HG03565 (cell line): ENCODE results near the gene PLD4.
"Not testable (repeated sequence)": the region's sequence is repeated elsewhere in the genome, so short reads cannot be mapped to it uniquely, and the experiment has no call there.

Experiments used
- ATAC-seq: cut with Tn5 transposase; IDR thresholded peaks from one replicate; pipeline ENCODE4 v1.9.1; 2021; ENCODE audit warnings: mild to moderate bottlenecking, moderate library complexity; ENCODE audit not compliant: unreplicated experiment

Gene PLD4

DNA sequence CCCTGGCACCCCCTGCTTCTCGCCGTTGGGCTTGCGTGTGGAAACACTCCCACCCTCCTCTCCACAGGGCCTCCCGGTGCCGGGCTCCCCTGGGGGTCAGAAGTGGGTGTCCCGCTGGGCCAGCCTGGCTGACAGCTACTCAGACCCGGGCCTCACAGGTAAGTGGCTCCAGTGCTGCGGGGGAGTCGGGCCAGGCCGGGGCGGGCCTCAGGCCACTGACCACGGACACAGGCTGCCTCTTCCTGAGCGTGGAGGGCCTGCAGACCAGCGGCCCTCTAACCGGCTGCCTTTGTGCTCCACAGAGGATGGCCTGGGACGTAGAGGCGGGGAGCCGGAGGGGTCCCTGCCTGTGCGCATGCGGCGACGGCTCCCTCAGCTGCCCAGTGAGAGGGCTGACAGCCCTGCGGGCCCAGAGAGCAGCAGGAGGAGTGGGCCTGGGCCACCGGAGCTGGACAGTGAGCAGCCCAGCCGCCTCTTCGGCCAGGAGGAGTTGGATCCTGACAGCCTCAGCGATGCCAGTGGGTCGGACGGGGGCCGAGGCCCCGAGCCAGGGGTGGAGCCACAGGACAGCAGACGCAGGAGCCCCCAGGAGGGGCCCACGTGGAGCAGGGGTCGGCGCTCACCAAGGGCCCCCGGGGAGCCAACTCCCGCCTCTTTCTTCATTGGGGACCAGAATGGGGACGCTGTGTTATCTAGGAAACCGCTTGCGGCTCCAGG is 38.5 kb upstream of the PLD4 start:
- no peak for ATAC-seq

DNA sequence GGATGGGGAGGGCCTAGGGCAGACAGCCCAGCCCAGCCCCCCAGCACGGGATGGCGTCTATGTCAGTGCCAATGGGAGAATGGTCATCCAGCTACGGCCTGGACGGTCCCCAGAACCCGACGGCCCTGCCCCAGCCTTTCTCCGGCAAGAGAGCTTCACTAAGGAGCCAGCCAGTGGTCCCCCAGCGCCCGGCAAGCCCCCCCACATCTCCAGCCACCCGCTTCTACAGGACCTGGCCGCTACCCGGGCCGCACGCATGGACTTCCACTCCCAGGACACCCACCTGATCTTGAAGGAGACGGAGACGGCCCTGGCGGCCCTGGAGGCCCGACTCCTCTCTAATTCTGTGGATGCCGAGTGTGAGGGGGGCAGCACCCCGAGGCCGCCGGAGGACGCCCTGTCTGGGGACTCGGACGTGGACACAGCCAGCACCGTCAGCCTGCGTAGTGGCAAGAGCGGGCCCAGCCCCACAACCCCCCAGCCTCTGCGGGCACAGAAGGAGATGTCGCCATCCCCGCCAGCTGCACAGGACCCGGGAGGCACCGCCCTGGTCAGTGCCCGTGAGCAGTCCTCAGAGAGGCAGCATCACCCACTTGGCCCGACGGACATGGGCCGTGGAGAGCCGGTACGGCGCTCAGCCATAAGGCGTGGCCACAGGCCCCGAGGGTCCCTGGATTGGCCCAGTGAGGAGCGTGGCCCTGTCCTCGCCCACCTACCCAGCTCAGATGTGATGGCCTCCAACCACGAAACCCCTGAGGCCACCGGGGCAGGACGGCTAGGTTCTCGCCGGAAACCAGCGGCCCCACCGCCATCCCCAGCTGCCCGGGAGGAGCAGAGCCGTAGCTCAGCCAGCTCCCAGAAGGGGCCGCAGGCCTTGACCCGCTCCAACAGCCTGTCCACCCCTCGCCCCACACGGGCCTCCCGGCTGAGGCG is 37.7 kb upstream of the PLD4 start:
- no peak for ATAC-seq

DNA sequence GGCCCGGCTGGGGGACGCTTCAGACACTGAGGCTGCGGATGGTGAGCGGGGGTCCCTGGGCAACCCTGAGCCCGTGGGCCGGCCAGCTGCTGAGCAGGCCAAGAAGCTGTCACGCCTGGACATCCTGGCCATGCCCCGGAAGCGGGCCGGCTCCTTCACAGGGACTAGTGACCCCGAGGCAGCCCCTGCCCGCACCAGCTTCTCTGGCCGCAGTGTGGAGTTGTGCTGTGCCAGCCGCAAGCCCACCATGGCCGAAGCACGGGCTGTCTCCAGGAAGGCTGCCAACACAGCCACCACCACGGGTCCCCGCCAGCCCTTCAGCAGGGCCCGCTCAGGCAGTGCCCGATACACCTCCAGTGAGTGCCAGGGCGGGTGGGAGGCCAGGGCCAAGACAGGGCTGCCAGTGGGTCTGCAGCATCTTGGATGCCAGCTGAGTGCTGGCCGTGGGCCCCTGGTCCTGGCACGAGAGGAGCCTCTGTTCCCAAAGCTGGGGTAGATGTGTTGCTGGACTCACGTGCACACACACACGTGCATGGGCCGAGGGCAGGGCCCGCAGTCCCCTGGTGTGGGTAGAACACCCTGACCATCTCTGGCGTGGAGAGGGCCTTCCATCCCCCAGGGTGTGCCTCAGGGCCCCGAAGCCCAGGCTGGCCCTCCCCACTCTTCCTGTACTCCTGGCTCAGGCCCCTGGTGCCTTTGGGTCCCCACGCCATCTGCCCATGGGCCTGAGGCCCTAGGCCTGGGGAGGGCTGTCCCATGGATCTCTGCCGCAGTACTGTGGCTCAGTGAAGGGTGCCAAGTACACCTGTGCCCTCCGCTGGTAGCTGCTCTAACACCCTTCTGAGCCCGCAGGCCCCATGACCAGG is 36.8 kb upstream of the PLD4 start:
- no peak for ATAC-seq

DNA sequence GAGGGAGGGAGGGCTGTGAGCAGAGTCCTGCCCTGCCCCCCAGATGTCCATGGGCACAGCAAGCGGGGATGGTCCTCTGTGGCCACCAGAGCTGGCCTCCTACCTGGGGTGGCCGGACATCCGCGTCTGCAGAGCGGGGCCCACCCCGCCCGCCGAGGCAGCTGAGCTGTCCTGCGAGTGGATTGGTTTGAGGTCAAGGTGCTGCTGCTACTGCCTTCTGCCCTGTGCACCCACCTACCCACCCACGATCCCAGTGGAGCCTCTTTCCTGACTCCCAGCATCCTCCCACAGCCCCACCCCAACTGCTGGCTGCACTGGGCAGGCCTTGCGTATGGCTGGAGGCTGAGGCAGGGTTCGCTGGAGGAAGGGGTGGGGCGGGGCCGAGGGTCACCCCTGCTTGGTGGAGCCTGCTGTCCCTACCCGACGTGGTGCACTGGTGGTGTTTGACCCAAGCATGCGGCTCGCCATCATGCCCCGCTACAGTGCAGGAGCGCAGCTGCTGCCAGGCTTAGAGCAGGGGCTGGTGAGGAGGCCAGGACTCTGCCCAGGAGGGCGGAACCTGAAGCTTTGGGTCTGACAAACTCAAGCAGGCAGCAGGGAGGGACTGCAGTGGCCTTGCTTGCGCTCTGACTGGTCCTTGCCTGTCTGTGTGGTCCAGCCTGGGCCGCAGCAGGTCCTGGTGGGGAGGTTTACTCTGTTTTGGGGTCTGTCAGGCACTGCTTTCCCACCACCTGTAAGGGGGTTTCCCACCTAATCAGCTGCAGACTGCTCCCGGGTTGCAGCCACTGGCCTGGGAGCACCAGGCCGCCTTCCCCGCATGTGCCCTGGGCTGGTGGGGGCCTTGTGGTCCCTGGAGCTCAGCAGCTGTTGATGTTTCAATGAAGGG is 35.9 kb upstream of the PLD4 start:
- no peak for ATAC-seq

DNA sequence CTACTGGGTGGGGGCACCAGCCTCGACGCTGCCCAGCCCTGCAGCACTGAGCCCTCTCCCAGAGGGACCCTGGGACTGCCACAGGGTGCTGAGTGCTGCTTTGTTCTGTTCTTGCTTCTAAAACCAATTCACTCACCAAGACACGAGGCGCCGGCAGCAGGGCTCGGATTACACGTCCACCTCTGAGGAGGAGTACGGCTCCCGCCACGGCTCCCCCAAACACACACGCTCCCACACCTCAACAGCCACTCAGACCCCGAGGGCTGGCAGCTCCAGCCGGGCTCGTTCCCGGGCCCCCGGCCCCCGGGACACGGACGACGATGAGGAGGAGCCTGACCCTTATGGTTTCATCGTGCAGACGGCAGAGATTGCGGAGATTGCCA is 35.3 kb upstream of the PLD4 start:
- ATAC-seq: no peak

DNA sequence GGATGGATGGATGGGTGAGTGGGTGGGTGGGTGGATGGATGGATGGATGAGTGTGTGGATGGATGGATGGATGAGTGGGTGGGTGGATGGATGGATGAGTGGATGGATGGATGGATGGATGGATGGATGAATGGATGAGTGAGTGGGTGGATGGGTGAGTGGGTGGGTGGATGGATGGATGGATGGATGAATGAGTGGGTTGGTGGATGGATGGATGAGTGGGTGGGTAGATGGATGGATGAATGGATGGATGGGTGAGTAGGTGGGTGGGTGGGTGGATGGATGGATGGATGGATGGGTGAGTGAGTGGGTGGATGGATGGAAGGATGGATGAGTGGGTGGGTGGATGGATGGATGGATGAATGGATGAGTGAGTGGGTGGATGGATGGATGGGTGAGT is 34.4 kb upstream of the PLD4 start:
- ATAC-seq: not testable (repeated sequence)

DNA sequence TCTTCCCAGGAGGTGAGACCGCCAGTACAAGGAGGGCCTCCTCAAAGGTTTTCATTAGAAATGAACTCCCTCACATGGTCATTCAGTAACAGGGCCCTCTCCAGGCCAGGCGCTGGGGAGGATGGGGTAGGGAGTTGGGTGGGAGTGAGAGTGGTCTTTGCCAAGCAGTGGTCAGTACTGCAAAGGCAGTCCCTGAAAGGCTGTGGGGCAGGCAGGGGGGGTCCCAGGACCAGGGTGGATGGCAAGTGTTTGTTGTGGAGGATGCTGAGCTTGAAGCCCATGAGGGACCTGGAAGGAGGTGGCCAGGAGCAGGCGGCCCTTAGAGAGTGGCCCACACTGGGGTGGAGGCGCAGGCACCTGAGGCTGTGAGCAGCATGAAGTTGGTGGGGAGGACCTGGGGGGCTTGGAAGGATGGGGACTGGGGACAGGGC is 33.5 kb upstream of the PLD4 start:
- ATAC-seq: no peak

DNA sequence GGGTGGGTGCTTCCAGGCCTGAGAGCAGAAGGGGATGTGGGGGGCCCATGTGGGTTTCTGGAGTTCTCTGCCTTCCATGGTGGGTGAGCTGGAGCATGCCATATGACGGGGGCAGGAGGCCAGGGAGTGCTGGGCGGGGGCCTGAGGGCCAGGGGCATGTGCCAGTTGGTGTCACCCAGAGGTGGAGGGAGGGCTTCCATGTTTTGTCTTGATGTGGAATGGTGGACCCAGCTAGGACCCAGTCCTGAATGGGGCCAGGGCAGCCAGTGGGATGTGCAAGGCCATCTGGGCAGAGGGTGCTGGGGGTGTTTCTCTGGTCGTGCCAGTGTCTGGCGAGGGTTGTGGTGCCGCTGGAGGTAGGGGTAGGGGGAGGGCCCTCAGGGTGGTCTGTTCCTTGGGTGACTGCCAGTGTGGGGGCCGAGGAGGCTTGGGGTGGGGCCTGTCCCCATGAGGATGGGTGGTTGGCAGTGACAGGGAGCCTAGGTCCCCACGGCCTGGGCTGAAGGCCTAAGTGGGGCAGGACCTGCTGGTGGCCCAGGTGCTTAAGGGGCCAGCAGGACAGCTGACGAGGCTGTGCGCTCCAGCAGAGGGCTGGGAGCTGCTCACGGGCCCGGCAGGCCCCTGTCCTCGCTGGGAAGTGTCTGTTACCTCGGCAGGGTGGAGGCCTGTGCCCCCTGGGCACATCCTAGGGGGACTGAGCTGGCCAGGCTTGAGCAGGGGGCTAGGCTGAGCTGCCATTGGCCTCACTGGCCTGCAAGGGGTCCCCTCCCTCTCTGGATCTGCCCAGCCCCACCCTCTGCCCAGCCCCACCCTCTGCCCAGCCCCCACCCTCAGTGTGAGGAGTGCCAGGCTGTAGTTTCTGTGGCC is 32.8 kb upstream of the PLD4 start:
- ATAC-seq: no peak

DNA sequence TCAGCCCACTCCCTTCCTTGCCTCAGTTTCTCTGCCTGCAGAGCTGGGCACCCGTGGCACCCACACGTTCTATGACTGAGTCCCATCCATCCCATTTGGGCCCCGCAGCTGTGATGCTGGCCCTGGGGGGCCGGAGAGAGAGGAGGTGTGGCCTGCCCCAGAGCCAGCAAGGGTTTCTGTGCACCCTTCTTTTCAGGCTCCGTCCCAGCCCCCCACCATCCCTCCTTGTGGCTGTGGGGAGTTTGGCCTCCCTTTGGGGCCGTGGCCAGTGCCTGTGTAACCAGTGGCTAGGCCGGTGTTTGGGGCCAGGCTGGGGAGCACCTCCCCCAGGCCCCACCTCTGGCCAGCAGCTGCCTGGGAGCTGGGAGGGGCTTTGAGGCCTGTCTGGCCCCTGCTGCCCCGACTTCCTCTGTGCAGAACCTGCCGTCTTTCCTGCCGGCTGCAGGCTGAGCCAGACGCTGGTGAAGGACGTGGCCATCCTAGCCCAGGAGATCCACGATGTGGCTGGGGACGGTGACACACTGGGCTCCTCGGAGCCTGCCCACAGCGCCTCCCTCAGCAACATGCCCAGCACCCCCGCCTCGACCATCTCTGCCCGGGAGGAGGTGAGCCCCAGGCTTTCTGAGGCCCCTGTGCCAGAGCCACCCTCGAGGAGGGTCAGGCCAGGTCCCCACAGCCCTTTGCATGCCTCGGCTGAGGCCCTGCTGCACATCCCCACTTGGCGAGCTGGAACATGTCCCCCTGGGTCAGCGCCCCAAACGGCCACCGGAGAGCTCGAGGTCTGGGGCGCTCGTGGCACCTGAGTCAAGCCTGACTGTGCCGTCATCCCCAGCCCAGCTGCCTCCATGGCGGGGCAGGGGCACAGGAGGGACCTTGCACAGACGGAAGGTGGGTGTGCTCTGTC is 31.9 kb upstream of the PLD4 start:
- ATAC-seq: no peak

DNA sequence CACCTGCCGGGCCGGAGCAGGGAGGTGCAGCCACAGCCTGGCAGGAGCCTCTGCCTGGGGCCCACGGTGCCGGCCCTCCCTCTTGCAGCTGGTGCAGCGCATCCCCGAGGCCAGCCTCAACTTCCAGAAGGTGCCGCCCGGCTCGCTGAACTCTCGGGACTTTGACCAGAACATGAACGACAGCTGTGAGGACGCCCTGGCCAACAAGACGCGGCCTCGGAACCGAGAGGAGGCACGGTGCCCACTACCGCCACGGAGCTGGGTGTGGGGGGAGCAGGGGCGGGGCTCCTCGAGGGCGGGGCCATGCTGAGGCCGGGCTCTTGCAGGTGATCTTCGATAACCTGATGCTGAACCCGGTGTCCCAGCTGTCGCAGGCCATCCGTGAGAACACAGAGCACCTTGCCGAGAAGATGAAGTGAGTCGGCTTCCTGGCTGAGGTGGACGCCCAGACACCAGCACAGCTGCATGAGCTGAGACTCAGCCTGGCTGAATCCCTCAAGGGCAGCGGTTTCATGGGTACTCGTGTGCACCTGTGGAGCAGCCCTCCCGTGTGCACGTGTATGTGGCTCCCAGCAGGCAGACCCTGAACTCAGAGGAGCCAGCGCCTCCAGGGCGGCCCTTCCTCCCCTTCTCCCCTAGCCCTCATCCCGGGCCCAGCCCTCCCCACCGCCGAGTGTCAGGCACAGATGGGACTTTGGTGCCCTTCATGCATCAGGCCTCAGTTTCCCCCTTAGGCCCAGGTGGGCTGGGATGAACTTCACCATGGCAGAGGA is 31.1 kb upstream of the PLD4 start:
- no peak for ATAC-seq

DNA sequence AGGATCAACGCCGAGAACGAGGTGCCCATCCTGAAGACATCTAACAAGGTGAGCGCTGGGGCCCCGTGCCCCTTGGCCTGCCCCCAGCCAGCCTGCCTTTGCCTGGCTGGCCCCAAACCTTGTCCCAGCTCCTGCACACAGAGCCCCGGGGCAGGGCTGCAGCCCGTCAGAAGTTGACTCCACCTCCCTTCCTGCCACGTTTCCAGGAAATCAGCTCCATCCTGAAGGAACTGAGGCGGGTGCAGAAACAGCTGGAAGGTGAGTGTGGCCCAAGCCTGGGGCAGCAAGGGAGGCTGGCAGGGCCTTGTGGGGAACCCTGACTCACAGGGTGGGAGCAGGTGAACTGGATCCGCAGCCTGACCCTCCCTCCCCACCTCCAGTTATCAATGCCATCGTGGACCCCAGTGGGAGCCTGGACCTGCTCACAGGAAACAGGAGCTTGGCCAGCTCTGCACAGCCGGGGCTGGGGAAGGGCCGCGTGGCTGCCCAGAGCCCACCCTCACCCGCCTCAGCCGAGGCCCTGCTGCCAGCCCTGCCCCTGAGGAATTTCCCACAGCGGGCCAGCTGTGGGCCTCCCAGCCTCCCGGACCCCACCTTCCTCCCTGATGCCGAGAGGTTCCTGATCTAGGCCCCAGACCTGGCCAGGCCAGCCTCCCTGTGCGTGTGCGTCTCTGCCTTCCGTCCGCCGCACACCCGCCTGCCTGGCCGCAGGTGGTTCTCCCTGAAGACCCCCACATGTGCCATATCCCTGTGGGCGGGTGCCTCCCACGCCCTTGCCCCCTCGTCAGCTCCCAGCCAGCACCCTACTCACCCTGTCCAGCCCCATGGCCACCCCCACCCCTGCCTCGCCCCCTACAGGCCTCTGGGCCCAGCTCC is 30.1 kb upstream of the PLD4 start:
- no peak for ATAC-seq

DNA sequence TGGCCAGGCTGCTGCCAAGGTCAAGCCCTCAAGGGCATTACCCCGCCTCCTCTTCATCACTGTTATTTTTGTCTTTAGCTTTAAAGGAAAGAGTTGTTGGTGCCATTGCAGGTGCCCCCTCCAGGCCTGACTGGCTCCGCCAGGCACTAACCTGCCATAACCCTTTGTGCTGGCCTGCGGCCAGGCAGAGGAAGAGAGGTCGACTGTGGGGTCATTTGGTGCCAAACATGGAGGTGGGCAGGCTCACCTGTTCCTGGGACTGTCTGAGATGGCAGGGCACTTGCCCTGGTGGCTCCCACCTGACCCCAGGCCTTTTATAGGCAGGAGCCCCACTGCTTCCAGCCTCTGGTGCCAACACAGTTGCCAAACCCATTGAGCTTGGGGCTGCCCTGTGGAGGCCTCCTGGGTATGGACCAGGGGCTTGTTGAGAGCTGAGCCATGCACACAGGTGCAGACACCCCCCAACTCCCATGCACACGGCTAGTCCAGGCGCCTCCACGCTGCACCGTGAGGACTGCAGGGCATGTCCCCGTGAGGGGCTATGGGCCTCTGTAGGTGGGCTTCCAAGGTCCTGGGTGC is 29.4 kb upstream of the PLD4 start:
- ATAC-seq: no peak

DNA sequence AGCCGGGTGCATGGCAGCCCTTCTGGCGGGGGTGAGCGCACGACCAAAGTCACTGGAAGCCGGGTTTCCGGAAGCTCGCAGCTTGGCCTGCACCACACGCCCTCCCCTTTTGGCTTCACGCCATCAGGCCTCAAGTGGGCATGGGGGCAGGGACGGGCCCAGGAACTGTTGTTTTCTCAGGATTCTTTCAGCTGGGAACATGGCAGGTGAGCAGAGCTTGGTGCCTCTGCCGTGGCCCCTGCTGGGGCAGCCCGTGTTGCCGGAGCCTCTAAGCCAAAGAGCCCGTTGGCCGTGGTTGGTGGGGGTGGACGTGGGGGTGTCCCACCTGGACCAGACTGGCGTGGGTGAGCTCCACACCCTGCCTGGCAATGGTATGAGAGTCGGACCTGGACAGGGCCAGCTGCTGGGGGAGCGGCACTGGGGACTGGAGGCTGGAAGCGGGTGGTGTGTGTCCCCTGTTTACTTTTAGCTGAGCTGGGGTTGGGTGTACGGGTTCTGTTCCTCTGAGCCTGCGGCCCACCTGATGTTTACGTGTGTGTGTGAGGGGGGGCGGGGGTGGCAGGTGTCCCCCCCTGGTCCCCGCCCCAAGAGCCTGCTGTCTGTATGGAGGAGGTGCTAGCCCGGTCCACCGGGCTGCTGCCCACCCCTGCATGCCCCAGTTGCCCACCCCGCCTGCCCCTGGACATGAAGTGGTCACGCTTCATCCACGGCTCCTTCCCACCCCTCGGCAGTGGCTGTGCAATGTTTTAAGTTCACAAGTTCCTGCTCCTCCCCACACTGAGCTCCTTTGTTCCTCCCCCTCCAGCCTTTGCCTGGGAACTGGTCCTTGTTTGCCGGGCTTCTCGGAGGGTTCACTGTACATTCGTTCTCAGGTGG is 28.7 kb upstream of the PLD4 start:
- no peak for ATAC-seq

DNA sequence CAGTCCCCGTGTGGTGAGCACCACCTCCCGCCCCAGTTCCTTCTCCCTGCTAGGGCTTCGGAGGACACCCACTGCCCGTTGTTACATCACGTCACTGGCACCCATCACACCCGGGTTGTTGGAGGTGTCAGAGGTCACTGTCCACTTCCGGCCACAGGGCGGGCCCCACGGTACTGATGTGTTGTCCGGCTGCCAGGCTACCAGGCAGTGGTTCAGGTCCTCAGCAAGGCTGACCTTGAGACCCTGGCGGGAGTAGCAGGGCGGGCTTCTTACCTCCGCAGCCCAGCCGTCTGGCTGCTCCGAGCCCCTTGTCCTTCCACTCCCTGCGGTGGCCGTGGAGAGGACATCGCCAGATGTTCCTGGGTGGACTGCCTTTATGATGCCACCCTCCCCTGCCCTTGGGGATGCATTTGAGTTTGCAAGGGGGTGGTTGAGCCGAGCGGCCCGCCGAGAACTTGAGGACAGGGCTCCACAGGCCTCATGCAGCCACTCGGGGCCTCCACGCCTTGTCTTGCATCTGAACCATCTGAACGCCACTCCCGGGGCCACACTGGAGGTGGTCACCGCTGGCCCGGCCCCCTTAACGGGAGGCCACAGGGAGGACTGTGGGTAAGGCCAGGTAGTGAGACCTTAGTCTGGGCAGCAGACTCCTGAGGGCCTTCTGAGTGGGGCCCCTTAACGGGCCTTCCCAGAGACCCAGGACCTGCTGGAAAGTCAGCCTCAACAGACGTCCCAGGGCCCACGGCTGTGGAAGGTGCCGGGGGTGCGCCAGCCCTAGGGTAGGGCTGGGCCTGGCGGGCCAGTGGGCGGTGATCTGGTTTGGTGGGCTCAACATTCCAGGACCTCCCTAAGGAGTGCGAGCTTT is 27.1 kb upstream of the PLD4 start:
- no peak for ATAC-seq
